ENCODE data around the gene SLC38A6. TPM values are rescaled to one million over a fixed set of nuclear protein-coding genes. Genes with fewer than 3 reads are reported as not detected.
A peak's percentile ranks its signal among the peaks of the same experiment; 100 is the strongest.

SLC38A6 gene
- total and polyA plus RNA-seq, 11 donors = 1.6 to 19.6 (median 3.5) TPM

GRCh38 chr14:61050417-61050816 lies 69.4 kb downstream of the SLC38A6 start:
- Histone ChIP-seq H3K4me3 (no peak overlapping the region), H3K27ac (no peak overlapping the region), H3K36me3 (peaks cover 0 to 11% (median 4%) of the 10 kb centered on the region in 9 donors), H3K4me1 (peaks cover 0 to 8% (median 0%) of the 10 kb centered on the region in 12 donors), H3K27me3 (no peaks in the 10 kb centered on the region), H3K9me3 (peaks cover 0 to 14% (median 0%) of the 10 kb centered on the region in 12 donors)
- intact Hi-C loops (cut with DNase I) = no loop called here
- DNase-seq (no peak), ATAC-seq (no peak)
- WGBS, 4 donors = 72 to 97% (median 93%) methylated on average over 2 of the region's 2 CpGs
- TF ChIP-seq CTCF (IDR thresholded peaks at IDR 0.05) (no peak), POLR2A (IDR thresholded peaks at IDR 0.05) (no peak)

- ATAC-seq = peak in 3 of 4 donors; percentile 60 to 71 (median 65)
- WGBS, 4 donors = 41 to 58% (median 48%) methylated on average over 1 of the region's 1 CpG
- Histone ChIP-seq H3K4me1 (peaks cover 0 to 8% (median 0%) of the 10 kb centered on the region in 12 donors), H3K9me3 (peaks cover 0 to 14% (median 0%) of the 10 kb centered on the region in 12 donors), H3K27me3 (no peaks in the 10 kb centered on the region), H3K27ac (no peak overlapping the region), H3K36me3 (peaks cover 0 to 8% (median 3%) of the 10 kb centered on the region in 9 donors), H3K4me3 (no peak overlapping the region)
- peak in 3 of 5 donors; percentile 21 to 51 (median 22) for DNase-seq
- intact Hi-C loops (cut with DNase I) = no loop called here
- TF ChIP-seq CTCF (IDR thresholded peaks at IDR 0.05) = no peak
- no peak for TF ChIP-seq POLR2A (IDR thresholded peaks at IDR 0.05)
These were observed 70.0 kb downstream of the SLC38A6 start for GRCh38 chr14:61051051-61051450.

- Histone ChIP-seq H3K4me1 (peaks cover 0 to 8% (median 0%) of the 10 kb centered on the region in 12 donors), H3K9me3 (peaks cover 0 to 14% (median 0%) of the 10 kb centered on the region in 12 donors), H3K27ac (no peak overlapping the region), H3K27me3 (no peaks in the 10 kb centered on the region), H3K36me3 (peaks cover 0 to 8% (median 2%) of the 10 kb centered on the region in 9 donors), H3K4me3 (no peak overlapping the region)
- ATAC-seq (no peak), DNase-seq (no peak)
- WGBS, 4 donors = 89 to 92% (median 91%) methylated on average over 3 of the region's 3 CpGs
- intact Hi-C loops (cut with DNase I) = no loop called here
- TF ChIP-seq CTCF (IDR thresholded peaks at IDR 0.05) (no peak), POLR2A (IDR thresholded peaks at IDR 0.05) (no peak)
These were observed 70.6 kb downstream of the SLC38A6 start for GRCh38 chr14:61051621-61052020.

GRCh38 chr14:61063461-61063860 lies 82.4 kb downstream of the SLC38A6 start:
- 95 to 100% (median 99%) methylated on average over 3 of the region's 3 CpGs for WGBS, 4 donors
- no peak for ATAC-seq

More at GRCh38 chr14:61063461-61063860, 82.4 kb downstream of the SLC38A6 start:
- no peak overlapping the region for H3K4me3 ChIP-seq
- H3K27me3 ChIP-seq = no peaks in the 10 kb centered on the region
- intact Hi-C loops (cut with DNase I) = no loop called here
- no peaks in the 10 kb centered on the region for H3K9me3 ChIP-seq
- H3K27ac ChIP-seq = no peak overlapping the region
- no peaks in the 10 kb centered on the region for H3K4me1 ChIP-seq
- no peak for DNase-seq
- peaks cover 0 to 6% (median 0%) of the 10 kb centered on the region in 9 donors for H3K36me3 ChIP-seq
- TF ChIP-seq CTCF (IDR thresholded peaks at IDR 0.05) (no peak), POLR2A (IDR thresholded peaks at IDR 0.05) (no peak)

Measured in heart left ventricle (tissue), 16 donors.